ENCODE measurements around the gene COL11A1.
"Not testable (repeated sequence)": the region's sequence is repeated elsewhere in the genome, so short reads cannot be mapped to it uniquely, and the experiment has no call there.

Gene COL11A1

DNA sequence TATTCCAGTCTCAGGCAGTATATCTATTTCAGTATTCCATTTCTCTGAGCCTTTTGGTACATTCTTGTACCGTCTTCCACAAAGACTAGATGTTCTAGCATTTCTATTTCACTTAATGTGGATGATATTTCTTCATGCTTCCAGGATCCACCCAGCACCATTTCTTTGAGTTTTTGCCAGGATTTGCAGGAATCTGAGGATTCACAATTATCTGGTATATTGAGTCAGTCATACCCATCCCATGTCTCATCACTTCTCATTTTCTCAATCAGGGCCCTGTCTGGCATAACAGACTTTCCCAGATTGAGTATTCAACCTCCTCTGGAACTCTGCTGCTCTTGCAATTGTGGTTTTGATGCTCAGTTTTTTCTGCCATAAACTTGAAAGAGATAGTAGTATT, 20.9 kb upstream of the COL11A1 start:
- DNase-seq (ENCODE audit: low read depth): no peak
- H3K4me3 ChIP-seq (ENCODE audit: low read depth, low read length): no peak overlapping the region
- TF ChIP-seq, protein P1, sequence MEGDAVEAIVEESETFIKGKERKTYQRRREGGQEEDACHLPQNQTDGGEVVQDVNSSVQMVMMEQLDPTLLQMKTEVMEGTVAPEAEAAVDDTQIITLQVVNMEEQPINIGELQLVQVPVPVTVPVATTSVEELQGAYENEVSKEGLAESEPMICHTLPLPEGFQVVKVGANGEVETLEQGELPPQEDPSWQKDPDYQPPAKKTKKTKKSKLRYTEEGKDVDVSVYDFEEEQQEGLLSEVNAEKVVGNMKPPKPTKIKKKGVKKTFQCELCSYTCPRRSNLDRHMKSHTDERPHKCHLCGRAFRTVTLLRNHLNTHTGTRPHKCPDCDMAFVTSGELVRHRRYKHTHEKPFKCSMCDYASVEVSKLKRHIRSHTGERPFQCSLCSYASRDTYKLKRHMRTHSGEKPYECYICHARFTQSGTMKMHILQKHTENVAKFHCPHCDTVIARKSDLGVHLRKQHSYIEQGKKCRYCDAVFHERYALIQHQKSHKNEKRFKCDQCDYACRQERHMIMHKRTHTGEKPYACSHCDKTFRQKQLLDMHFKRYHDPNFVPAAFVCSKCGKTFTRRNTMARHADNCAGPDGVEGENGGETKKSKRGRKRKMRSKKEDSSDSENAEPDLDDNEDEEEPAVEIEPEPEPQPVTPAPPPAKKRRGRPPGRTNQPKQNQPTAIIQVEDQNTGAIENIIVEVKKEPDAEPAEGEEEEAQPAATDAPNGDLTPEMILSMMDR (IDR thresholded peaks at IDR 0.05; ENCODE audit: low read depth, low read length, missing control alignments): no peak

DNA sequence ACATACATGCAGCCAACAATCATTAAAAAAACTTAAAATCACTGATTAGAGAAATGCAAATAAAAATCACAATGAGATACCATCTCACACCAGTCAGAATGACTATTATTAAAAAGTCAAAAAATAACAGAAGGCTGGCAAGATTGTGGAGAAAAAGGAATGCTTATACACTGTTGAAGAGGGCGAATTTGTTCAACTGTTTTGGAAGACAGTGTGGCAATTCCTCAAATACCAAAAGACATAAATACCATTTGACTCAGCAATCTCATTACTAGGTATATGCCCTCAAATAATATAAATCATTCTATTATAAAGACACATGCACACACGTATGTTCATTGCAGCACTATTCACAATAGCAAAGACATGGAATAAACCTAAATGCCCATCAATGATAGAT, 19.9 kb upstream of the COL11A1 start:
- not testable (repeated sequence) for H3K4me3 ChIP-seq (ENCODE audit: low read depth, low read length); DNase-seq (ENCODE audit: low read depth)

DNA sequence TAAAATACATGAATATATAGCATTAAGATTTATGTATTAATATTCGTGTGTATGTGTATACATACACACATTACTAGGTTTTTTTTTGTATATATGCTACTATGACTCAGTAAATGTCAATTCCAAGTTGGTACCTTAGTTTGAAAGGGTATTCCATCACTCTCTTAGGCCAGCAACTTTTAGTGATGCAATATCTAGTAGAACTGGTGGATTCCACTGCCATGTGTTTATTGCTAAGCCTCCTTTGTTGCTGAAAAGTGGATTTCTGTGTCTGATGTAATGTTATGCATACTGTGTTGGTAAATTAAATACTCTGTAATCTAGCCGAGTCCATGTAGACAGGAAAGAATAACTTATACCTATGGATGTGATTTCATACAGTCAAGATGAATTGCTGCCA, 16.9 kb upstream of the COL11A1 start:
- no peak overlapping the region for H3K4me3 ChIP-seq (ENCODE audit: low read depth, low read length)
- no peak for DNase-seq (ENCODE audit: low read depth)
- TF ChIP-seq, protein P1 (IDR thresholded peaks at IDR 0.05; ENCODE audit: low read depth, low read length, missing control alignments): no peak

DNA sequence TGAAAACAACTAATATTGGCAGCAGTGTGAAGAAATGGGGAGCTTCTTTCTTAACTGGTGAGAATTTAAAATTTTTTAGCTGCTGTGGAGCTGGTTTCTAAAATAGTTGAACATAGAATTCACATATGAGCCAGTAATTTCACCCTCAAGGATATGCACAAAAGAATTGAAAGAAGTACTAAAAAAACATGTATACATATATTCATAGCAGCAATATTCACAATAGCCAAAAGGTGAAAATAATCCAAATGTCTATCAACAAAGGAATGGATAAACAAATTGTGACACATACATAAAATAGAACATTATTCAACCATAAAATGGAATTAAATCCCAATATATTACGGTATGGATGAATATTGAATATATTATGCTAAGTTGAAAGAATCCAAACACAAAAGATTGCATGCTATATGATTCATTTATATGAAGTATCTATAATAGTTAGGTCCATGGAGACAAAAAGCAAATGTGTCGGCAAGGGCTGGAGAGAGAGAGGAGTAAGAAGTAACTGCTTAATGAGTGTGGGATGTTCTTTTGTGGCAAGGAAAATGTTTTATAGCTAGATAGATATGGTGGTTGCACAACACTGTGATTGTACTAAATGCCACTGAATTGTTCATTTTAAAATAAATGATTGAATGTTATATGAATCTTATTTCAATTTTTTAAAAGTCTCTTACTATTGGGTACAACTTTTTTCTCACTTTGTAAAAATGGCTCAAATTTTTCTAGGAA, 14.8 kb upstream of the COL11A1 start:
- TF ChIP-seq, protein P1 (IDR thresholded peaks at IDR 0.05; ENCODE audit: low read depth, low read length, missing control alignments): no peak
- H3K4me3 ChIP-seq (ENCODE audit: low read depth, low read length): no peak overlapping the region
- DNase-seq (ENCODE audit: low read depth): no peak

DNA sequence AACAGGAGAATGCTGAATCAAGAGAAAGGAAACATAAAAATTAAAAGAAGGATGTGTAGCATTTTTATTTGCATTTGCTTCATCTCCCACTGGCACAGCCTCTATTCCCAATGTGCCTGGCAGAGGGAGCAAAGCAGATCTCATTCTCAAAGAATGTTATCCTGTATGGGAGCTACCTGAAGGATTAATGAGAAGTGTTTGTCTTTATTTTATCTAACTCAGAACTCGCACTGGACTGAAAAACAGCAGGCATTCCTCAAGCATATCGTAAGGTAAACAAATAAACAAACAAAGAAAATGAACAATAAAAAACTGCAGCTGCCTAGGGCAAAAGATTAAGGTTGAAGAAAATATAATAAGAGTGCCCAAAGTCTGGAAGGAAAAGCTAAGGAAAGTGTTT, 12.7 kb upstream of the COL11A1 start:
- no peak for DNase-seq (ENCODE audit: low read depth)
- no peak overlapping the region for H3K4me3 ChIP-seq (ENCODE audit: low read depth, low read length)
- TF ChIP-seq, protein P1 (IDR thresholded peaks at IDR 0.05; ENCODE audit: low read depth, low read length, missing control alignments): no peak

DNA sequence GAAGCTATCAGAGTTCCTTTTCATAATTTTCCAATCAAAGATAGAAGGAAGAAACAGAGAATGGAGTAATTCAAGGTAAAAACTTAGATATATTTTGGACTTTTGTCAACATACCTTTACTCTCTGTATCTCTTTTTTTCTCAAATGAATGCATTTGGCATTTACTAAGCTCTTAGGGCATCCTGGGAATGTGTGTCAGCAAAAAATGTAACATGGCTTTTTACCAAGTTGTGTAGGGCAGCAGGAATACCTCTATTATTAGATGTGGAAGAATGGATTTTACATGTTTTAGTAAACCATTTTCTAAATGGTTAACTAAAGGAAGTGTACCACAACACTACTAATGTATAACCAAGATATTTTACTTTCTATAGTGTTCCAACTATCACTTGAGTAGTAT, 4.2 kb upstream of the COL11A1 start:
- TF ChIP-seq, protein P1 (IDR thresholded peaks at IDR 0.05; ENCODE audit: low read depth, low read length, missing control alignments): no peak
- no peak for DNase-seq (ENCODE audit: low read depth)
- H3K4me3 ChIP-seq (ENCODE audit: low read depth, low read length): no peak overlapping the region

DNA sequence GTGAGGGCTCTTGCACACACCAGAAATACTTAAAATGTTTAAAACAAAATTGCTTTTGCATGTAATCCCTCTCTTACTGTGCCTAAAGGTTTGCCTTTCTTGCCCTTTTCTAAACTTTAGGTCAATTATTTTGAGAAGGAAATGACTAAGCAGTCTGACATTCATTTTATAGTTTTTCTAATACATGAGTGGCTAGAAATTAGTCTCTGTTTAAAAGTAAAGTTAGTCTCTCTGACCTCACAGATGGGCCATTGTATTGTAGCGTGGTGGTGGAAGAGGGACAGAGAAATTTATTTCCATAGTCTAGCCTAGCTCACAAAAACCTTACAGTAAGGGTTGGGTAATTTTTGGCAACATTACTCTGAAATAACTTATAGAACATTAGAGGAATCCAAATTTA, 3.6 kb upstream of the COL11A1 start:
- TF ChIP-seq, protein P1 (IDR thresholded peaks at IDR 0.05; ENCODE audit: low read depth, low read length, missing control alignments): no peak
- no peak for DNase-seq (ENCODE audit: low read depth)
- H3K4me3 ChIP-seq (ENCODE audit: low read depth, low read length): no peak overlapping the region
